PC-3 (cell line): ENCODE results near the gene NEGR1.

Experiments used
- EZH2 ChIP-seq: fragments of 300-600 bp; sonication (generic); IDR thresholded peaks from one replicate; pipeline ENCODE4 v1.6.1; 2017; ENCODE audit warnings: antibody characterized with exemption, mild to moderate bottlenecking, low read length; ENCODE audit not compliant: unreplicated experiment
- EZH2phosphoT487 ChIP-seq: fragments of 300-600 bp; sonication (generic); IDR thresholded peaks from 2 replicates; pipeline ENCODE4 v1.6.1; 2018; ENCODE audit warnings: mild to moderate bottlenecking, antibody characterized with exemption, low read length, borderline replicate concordance
- TF ChIP-seq, protein P1 (sequence below): fragments of 300-600 bp; sonication (generic); conservative IDR thresholded peaks from 2 replicates; pipeline ENCODE4 v1.5.1; 2017; ENCODE audit warnings: antibody characterized with exemption, low read depth, mild to moderate bottlenecking, low read length

DNA sequence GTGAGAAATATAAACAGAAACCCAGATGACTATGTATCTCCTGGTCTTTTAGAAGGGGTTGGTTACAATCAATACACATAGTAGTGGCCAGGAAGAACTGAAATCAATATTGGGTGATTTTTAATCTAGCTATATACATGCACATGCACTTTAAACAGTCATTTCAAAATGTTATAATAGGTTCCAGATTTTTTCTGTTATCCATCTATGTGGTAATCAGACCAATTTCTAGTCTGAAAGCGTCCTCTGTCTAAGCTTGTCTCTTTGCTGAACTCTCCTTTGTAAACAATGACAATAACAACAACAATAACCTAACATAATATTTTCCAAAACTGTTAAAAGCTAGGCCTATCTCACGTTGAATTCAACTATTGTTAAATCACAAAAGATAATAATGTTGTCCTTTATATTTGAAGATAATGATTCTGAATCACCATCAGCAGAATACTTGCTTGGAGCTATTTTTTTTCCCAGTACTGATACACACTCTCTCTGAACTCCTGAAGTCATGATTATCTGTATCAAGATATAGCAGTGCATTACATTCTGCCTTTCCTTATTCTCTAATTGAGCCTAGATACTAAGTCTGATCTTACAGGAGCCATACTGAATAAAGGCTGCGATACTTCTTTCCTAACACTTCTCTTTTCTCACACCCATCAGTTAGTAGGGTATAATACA is 704.7 kb downstream of the NEGR1 start:
- TF ChIP-seq, protein P1, sequence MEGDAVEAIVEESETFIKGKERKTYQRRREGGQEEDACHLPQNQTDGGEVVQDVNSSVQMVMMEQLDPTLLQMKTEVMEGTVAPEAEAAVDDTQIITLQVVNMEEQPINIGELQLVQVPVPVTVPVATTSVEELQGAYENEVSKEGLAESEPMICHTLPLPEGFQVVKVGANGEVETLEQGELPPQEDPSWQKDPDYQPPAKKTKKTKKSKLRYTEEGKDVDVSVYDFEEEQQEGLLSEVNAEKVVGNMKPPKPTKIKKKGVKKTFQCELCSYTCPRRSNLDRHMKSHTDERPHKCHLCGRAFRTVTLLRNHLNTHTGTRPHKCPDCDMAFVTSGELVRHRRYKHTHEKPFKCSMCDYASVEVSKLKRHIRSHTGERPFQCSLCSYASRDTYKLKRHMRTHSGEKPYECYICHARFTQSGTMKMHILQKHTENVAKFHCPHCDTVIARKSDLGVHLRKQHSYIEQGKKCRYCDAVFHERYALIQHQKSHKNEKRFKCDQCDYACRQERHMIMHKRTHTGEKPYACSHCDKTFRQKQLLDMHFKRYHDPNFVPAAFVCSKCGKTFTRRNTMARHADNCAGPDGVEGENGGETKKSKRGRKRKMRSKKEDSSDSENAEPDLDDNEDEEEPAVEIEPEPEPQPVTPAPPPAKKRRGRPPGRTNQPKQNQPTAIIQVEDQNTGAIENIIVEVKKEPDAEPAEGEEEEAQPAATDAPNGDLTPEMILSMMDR: no peak
- TF ChIP-seq EZH2 (no peak), EZH2phosphoT487 (no peak)
